Upper lobe of left lung (tissue), 4 donors: Measurements from ENCODE around the gene CTXND2.

Experiments used
- EP300 ChIP-seq, 4 donors: sonication (generic); formaldehyde crosslinking; IDR thresholded peaks; one replicate each; pipeline ENCODE4 v1.5.1; 2017; ENCODE audit warnings: antibody characterized with exemption in 4 of 4, control low read depth in 2 of 4
- POLR2A ChIP-seq, 4 donors: fragments of 450-650 bp; IDR thresholded peaks; one replicate each; pipeline ENCODE4 v1.5.1; 2016 to 2017; ENCODE audit warnings: antibody characterized with exemption in 4 of 4, mild to moderate bottlenecking in 2 of 4
- TF ChIP-seq, protein P1 (sequence below), 6 experiments: fragments of 450-650 bp in 4 of 6; fragments of 200-600 bp in 2 of 6; sonication (generic) in 2 of 6; IDR thresholded peaks; one replicate each; pipeline ENCODE4 v1.5.1; 2016 to 2019; ENCODE audit warnings: antibody characterized with exemption in 6 of 6

DNA sequence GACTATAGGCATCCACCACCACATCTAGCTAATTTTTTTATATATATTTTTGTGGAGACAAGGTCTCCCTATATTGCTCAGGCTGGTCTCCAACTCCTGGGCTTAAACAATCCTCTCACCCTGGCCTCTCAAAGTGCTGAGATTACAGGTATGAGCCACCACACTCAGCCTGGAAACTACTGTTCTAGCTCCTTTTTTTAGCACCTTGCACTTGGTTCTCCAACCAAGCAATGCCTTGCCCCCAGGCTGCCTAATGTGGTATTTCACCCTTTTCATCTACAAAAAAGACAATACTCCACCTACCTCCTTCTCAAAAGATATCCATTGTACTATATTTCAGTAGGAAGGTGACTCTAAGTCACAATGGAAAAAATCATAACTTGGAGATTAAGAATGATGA lies 17.3 kb upstream of the CTXND2 start:
- TF ChIP-seq, protein P1, sequence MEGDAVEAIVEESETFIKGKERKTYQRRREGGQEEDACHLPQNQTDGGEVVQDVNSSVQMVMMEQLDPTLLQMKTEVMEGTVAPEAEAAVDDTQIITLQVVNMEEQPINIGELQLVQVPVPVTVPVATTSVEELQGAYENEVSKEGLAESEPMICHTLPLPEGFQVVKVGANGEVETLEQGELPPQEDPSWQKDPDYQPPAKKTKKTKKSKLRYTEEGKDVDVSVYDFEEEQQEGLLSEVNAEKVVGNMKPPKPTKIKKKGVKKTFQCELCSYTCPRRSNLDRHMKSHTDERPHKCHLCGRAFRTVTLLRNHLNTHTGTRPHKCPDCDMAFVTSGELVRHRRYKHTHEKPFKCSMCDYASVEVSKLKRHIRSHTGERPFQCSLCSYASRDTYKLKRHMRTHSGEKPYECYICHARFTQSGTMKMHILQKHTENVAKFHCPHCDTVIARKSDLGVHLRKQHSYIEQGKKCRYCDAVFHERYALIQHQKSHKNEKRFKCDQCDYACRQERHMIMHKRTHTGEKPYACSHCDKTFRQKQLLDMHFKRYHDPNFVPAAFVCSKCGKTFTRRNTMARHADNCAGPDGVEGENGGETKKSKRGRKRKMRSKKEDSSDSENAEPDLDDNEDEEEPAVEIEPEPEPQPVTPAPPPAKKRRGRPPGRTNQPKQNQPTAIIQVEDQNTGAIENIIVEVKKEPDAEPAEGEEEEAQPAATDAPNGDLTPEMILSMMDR (IDR thresholded peaks at IDR 0.05), result no peak
- TF ChIP-seq EP300 (IDR thresholded peaks at IDR 0.05) (no peak), POLR2A (IDR thresholded peaks at IDR 0.05) (no peak)
